Activated naive CD4-positive, alpha-beta T cell treated with anti-CD3 and anti-CD28 coated beads, Interleukin-2, amount 50 U/mL, for 16 hours (primary cell): Measurements from ENCODE around the gene KCNIP4.

Experiments
- DNase-seq: peaks from one replicate; pipeline ENCODE4 v3.0.0-alpha.2; 2020

Gene KCNIP4

GRCh38 chr4:21552455-21552854 lies 396.1 kb downstream of the KCNIP4 start:
- DNase-seq, result no peak

GRCh38 chr4:21544955-21545354 lies 403.6 kb downstream of the KCNIP4 start:
- no peak for DNase-seq

GRCh38 chr4:21544415-21544814 lies 404.2 kb downstream of the KCNIP4 start:
- no peak for DNase-seq

- no peak for DNase-seq
Measured at GRCh38 chr4:21543514-21543913, 405.1 kb downstream of the KCNIP4 start.

GRCh38 chr4:21535898-21536297 lies 412.7 kb downstream of the KCNIP4 start:
- no peak for DNase-seq

GRCh38 chr4:21531048-21531447 lies 417.5 kb downstream of the KCNIP4 start:
- no peak for DNase-seq

GRCh38 chr4:21529214-21529613 lies 419.4 kb downstream of the KCNIP4 start:
- DNase-seq, result no peak

GRCh38 chr4:21522296-21522695 lies 426.3 kb downstream of the KCNIP4 start:
- DNase-seq, result no peak

GRCh38 chr4:21517126-21517859 lies 431.3 kb downstream of the KCNIP4 start:
- no peak for DNase-seq

GRCh38 chr4:21514022-21514694 lies 434.4 kb downstream of the KCNIP4 start:
- DNase-seq, result no peak

- no peak for DNase-seq
Measured at GRCh38 chr4:21512353-21512752, 436.2 kb downstream of the KCNIP4 start.

- no peak for DNase-seq
Measured at GRCh38 chr4:21507439-21507838, 441.1 kb downstream of the KCNIP4 start.

- DNase-seq, result no peak
Measured at GRCh38 chr4:21490682-21491081, 457.9 kb downstream of the KCNIP4 start.

- no peak for DNase-seq
Measured at GRCh38 chr4:21476757-21477156, 471.8 kb downstream of the KCNIP4 start.

GRCh38 chr4:21474195-21474594 lies 474.4 kb downstream of the KCNIP4 start:
- DNase-seq, result no peak

GRCh38 chr4:21470535-21470934 lies 478.0 kb downstream of the KCNIP4 start:
- no peak for DNase-seq

- DNase-seq, result no peak
Measured at GRCh38 chr4:21469438-21470300, 478.9 kb downstream of the KCNIP4 start.

GRCh38 chr4:21467551-21467950 lies 481.0 kb downstream of the KCNIP4 start:
- DNase-seq, result no peak

GRCh38 chr4:21457086-21457840 lies 491.3 kb downstream of the KCNIP4 start:
- no peak for DNase-seq

GRCh38 chr4:21454831-21455230 lies 493.7 kb downstream of the KCNIP4 start:
- DNase-seq, result no peak

GRCh38 chr4:21454201-21454600 lies 494.4 kb downstream of the KCNIP4 start:
- no peak for DNase-seq

GRCh38 chr4:21452931-21453330 lies 495.6 kb downstream of the KCNIP4 start:
- DNase-seq, result no peak

GRCh38 chr4:21451032-21451431 lies 497.5 kb downstream of the KCNIP4 start:
- DNase-seq, result no peak
